Measurements from ENCODE around the gene ST6GALNAC6. TPM values are rescaled to one million over a fixed set of nuclear protein-coding genes. Genes with fewer than 3 reads are reported as not detected.

ST6GALNAC6 gene
- total and polyA plus RNA-seq, 2 of the 8 experiments (the other 6 are each of a cell fraction or from before 2014, with no cell fraction given), result 43.7 to 64.4 TPM

DNA sequence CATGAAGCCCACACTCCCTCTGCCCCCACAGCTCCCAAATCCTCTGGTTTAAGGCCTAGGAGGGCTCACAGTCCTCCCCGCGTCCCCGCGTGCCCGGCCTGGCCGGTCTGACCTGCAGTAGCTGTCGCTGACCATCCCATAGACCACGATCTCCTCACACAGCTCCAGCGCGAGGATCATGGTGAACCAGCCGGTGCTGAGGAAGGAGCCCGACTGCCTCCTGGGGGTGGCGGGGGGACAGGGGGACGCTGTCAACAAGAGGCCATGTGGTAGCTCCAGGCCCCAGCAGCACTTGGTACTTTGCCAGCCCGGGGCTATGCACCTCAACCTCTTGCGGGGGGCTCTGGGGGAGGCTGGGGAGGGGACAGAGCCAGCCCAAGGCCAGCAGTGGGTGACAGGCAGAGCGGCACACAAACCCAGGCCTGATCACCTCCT lies 10.5 kb upstream of the ST6GALNAC6 start (continued):
- TF ChIP-seq SP2 (IDR thresholded peaks at IDR 0.05; ENCODE audit: low read length) (no peak), HDAC2 (IDR thresholded peaks at IDR 0.05; ENCODE audit: borderline replicate concordance in 1 of 2, low read depth in 2 of 2, low read length in 2 of 2) (no peak), RBBP5 (IDR thresholded peaks at IDR 0.05; ENCODE audit: borderline replicate concordance, low read depth, low read length) (no peak), CBX5 (IDR thresholded peaks at IDR 0.05; ENCODE audit: low read depth, low read length) (no peak), POLR2A (IDR thresholded peaks at IDR 0.05; ENCODE audit: control extremely low read depth in 1 of 2, low read depth in 2 of 2, low read length in 2 of 2) (no peak), CTCF (IDR thresholded peaks at IDR 0.05; ENCODE audit: control extremely low read depth in 1 of 3, insufficient read depth in 1 of 3, low read depth in 1 of 3, low read length in 3 of 3) (no peak)
- TF ChIP-seq, protein P1, sequence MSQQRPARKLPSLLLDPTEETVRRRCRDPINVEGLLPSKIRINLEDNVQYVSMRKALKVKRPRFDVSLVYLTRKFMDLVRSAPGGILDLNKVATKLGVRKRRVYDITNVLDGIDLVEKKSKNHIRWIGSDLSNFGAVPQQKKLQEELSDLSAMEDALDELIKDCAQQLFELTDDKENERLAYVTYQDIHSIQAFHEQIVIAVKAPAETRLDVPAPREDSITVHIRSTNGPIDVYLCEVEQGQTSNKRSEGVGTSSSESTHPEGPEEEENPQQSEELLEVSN (IDR thresholded peaks at IDR 0.05), result no peak
